K562 (cell line): ENCODE measurements around the gene PACS1. TPM values are rescaled to one million over a fixed set of nuclear protein-coding genes. Genes with fewer than 3 reads are reported as not detected.

Source experiments
- E2F3 ChIP-seq: fragments of 250-450 bp; sonication (Bioruptor Pico); IDR thresholded peaks from 2 replicates; pipeline ENCODE4 v1.4.0; 2020; ENCODE audit warnings: mild to moderate bottlenecking
- ELF4 ChIP-seq: fragments of 450-650 bp; formaldehyde crosslinking; IDR thresholded peaks from 2 replicates; pipeline ENCODE4 v1.4.0; 2022; ENCODE audit warnings: missing genetic modification characterization
- ELK1 ChIP-seq: sonication (generic); formaldehyde crosslinking; IDR thresholded peaks from 2 replicates; pipeline ENCODE4 v1.8.1; 2022; ENCODE audit warnings: missing genetic modification reagents
- HDAC1 ChIP-seq, 2 experiments: fragments of 450-650 bp; IDR thresholded peaks; 2 replicates each; pipeline ENCODE4 v1.6.1; 2016 to 2017; ENCODE audit warnings: inconsistent platforms in 1 of 2, mild to moderate bottlenecking in 1 of 2, moderate library complexity in 1 of 2
- KLF6 ChIP-seq: fragments of 250-450 bp; sonication (Bioruptor Pico); IDR thresholded peaks from 2 replicates; pipeline ENCODE4 v1.4.0; 2020; ENCODE audit warnings: mild to moderate bottlenecking, moderate library complexity, borderline replicate concordance
- MAX ChIP-seq: sonication (generic); formaldehyde crosslinking; IDR thresholded peaks from 2 replicates; pipeline ENCODE4 v1.9.0; 2022; ENCODE audit warnings: mild to moderate bottlenecking, missing genetic modification reagents
- MBD2 ChIP-seq: sonication (generic); IDR thresholded peaks from 2 replicates; pipeline ENCODE4 v1.6.1; 2016; ENCODE audit warnings: low read depth, borderline replicate concordance
- MEF2D ChIP-seq: conservative IDR thresholded peaks from 2 replicates; pipeline ENCODE4 v1.6.1; 2016; ENCODE audit warnings: low read depth, missing genetic modification characterization, missing compliant biosample characterization
- NR2C2 ChIP-seq, 2 experiments: fragments of 200-800 bp in 1 of 2; sonication (Bioruptor generic) in 1 of 2; sonication (generic) in 1 of 2; formaldehyde crosslinking in 1 of 2; IDR thresholded peaks; 2 replicates each; pipeline versions ENCODE4 v1.6.1 to v1.8.0; 2016 to 2022; ENCODE audit warnings: mild to moderate bottlenecking in 1 of 2, missing compliant biosample characterization in 1 of 2, missing genetic modification characterization in 1 of 2, missing genetic modification reagents in 1 of 2
- PHB ChIP-seq: fragments of 250-450 bp; sonication (Bioruptor Pico); IDR thresholded peaks from 2 replicates; pipeline ENCODE4 v1.5.0; 2021
- PHF20 ChIP-seq: fragments of 450-650 bp; IDR thresholded peaks from 2 replicates; pipeline ENCODE4 v1.6.1; 2018; ENCODE audit not compliant: partially characterized antibody
- PTTG1 ChIP-seq: fragments of 450-650 bp; IDR thresholded peaks from 2 replicates; pipeline ENCODE4 v1.6.1; 2016; ENCODE audit warnings: low read depth, mild to moderate bottlenecking, missing genetic modification characterization, missing compliant biosample characterization
- SMARCA5 ChIP-seq: fragments of 450-650 bp; IDR thresholded peaks from 2 replicates; pipeline ENCODE4 v1.6.1; 2016
- SPI1 ChIP-seq: IDR thresholded peaks from 2 replicates; pipeline ENCODE4 v1.6.1; 2011; ENCODE audit warnings: low read depth, low read length, control low read depth, borderline replicate concordance
- THAP12 ChIP-seq: fragments of 250-450 bp; sonication (Bioruptor Pico); IDR thresholded peaks from 2 replicates; pipeline ENCODE4 v1.9.0; 2021; ENCODE audit warnings: mild to moderate bottlenecking, inconsistent platforms
- ZBTB49 ChIP-seq: sonication (generic); formaldehyde crosslinking; IDR thresholded peaks from 2 replicates; pipeline ENCODE4 v1.8.0; 2022; ENCODE audit warnings: missing genetic modification reagents, mild to moderate bottlenecking, borderline replicate concordance
- ZNF395 ChIP-seq: fragments of 200-800 bp; sonication (Bioruptor generic); IDR thresholded peaks from 2 replicates; pipeline ENCODE4 v1.6.1; 2017; ENCODE audit warnings: missing genetic modification characterization, missing compliant biosample characterization
- polyA plus RNA-seq, 8 experiments: library from polyadenylated mRNA; depleted of rRNA in 4 of 8; stranded (reverse) in 5 of 8; unstranded in 3 of 8; fragments of >200 nt; fragmentation: Nextera tagmentation in 2 of 8; fragmentation: Illumina TruSeq in 1 of 8; extraction: Ambion mirVana in 2 of 8; extraction: Trizol in 1 of 8; gene quantifications; 2 replicates each; pipeline versions ENCODE4 v1.2.1 to v1.2.3, GENCODE V29; 2011 to 2014; ENCODE audit warnings: inconsistent platforms in 1 of 8, missing spikeins in 1 of 8
- total RNA-seq, 7 experiments: library from RNA; depleted of rRNA in 6 of 7; stranded (reverse); fragments of >200 nt in 6 of 7; fragmentation: Illumina TruSeq in 2 of 7; extraction: Trizol in 2 of 7; gene quantifications; 2 replicates each; pipeline versions ENCODE4 v1.2.1 to v1.2.3, GENCODE V29; 2011 to 2021; ENCODE audit warnings: low replicate concordance in 1 of 7

PACS1 gene
- total and polyA plus RNA-seq, 9 of the 15 experiments (the other 6 are each of a cell fraction or from before 2014, with no cell fraction given): 0.34 to 28.1 (median 8.5) TPM

- TF ChIP-seq PTTG1 (no peak), PHF20 (no peak), NR2C2 (CRISPR knock-in tag; IDR thresholded peaks at IDR 0.05) (no peak), NR2C2 (tag; IDR thresholded peaks at IDR 0.05) (peak; percentile 59), ELK1 (CRISPR knock-in tag) (no peak), ZBTB49 (CRISPR knock-in tag) (no peak), MAX (CRISPR knock-in tag) (no peak), SMARCA5 (0 out of 2 replicates have a peak, but pooled peaks have one; percentile 13), ELF4 (CRISPR knock-in tag) (no peak), MBD2 (no peak), KLF6 (CRISPR knock-in tag) (0 out of 2 replicates have a peak, but pooled peaks have one; percentile 20), MEF2D (peak; percentile 40; the same call in 1 of the 2 replicates), ZNF395 (CRISPR knock-in tag) (0 out of 2 replicates have a peak, but pooled peaks have one; percentile 16), HDAC1 (IDR thresholded peaks at IDR 0.05) (no peak), PHB (no peak), E2F3 (CRISPR knock-in tag) (no peak), SPI1 (peak; percentile 64; the same call in 1 of the 2 replicates), THAP12 (CRISPR knock-in tag) (no peak)
Observed at GRCh38 chr11:66068923-66069714, 953 bp upstream of the PACS1 start (continued).
